Transverse colon (tissue), 3 donors: Measurements from ENCODE around the gene SGMS2.

Source experiments
- POLR2A ChIP-seq: fragments of 450-650 bp; IDR thresholded peaks from one replicate; pipeline ENCODE4 v1.6.1; 2016; ENCODE audit warnings: antibody characterized with exemption, mild to moderate bottlenecking, moderate library complexity
- TF ChIP-seq, protein P1 (sequence below), 5 experiments: fragments of 200-600 bp in 3 of 5; fragments of 450-650 bp in 2 of 5; sonication (generic) in 3 of 5; IDR thresholded peaks; 1 replicate in 2 of 5; 2 replicates in 3 of 5; pipeline ENCODE4 v1.5.1; 2016 to 2017; ENCODE audit warnings: antibody characterized with exemption in 5 of 5, inconsistent platforms in 3 of 5, mild to moderate bottlenecking in 2 of 5, moderate library complexity in 1 of 5

DNA sequence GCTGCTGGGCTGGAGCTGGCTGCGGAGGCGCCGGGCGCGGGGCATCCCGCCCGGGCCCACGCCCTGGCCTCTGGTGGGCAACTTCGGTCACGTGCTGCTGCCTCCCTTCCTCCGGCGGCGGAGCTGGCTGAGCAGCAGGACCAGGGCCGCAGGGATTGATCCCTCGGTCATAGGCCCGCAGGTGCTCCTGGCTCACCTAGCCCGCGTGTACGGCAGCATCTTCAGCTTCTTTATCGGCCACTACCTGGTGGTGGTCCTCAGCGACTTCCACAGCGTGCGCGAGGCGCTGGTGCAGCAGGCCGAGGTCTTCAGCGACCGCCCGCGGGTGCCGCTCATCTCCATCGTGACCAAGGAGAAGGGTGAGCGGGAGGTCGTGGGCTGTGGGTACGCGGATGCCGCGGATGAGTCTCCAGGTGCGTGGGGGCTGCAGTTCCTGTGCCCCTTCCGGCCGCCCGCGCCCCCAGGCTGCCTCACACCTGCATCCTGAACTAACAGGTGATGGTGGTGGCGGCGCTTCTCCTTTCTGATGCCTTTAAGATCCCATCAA is 107.1 kb downstream of the SGMS2 start:
- TF ChIP-seq, protein P1, sequence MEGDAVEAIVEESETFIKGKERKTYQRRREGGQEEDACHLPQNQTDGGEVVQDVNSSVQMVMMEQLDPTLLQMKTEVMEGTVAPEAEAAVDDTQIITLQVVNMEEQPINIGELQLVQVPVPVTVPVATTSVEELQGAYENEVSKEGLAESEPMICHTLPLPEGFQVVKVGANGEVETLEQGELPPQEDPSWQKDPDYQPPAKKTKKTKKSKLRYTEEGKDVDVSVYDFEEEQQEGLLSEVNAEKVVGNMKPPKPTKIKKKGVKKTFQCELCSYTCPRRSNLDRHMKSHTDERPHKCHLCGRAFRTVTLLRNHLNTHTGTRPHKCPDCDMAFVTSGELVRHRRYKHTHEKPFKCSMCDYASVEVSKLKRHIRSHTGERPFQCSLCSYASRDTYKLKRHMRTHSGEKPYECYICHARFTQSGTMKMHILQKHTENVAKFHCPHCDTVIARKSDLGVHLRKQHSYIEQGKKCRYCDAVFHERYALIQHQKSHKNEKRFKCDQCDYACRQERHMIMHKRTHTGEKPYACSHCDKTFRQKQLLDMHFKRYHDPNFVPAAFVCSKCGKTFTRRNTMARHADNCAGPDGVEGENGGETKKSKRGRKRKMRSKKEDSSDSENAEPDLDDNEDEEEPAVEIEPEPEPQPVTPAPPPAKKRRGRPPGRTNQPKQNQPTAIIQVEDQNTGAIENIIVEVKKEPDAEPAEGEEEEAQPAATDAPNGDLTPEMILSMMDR (IDR thresholded peaks at IDR 0.05): no peak
- no peak for TF ChIP-seq POLR2A
